DMS114 treated with DMSO at 0.1 percent for 48 hours (cell line): ENCODE results near the gene MAGI2.

Source experiments
- DNase-seq: peaks from one replicate; lab custom pipeline; 2025; ENCODE audit not compliant: unreplicated experiment; lab: John Stamatoyannopoulos, UW

The MAGI2 gene

GRCh38 chr7:78683566-78683965 lies 769.9 kb downstream of the MAGI2 start:
- DNase-seq, result no peak

DNA sequence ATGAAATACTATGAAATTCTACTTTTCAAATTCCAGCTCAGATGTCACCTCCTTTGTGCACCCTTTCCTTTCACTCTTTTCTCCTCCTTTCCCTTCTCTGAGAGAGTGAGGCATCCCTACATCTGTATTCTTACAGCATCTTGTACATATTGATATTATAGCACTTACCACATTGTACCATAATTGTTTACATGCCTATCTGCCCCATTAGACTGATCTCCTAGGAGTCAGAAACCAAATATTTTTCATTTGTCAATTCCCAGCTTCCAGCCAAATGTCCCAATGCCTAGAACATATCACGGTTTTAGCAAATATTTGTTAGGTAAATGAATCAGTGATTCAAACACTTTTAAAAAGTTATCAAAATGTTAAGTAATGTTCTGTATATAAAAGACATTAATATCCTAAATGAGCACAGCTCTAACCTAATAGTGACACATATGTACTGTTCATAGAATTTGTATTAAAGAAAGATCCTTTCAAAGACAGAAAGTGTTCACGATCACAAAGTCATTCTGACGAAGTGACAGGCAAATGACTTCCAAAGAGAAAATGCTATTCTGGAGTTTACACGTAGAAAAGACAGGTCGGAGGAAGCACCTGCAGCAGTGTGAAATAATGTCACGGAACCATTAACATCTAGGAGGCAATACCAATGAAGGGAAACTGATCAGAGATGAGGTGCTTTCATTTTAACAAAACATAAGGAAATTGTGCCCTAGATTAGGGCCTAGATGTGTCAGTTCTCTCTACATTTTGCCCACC lies 774.2 kb downstream of the MAGI2 start:
- no peak for DNase-seq

DNA sequence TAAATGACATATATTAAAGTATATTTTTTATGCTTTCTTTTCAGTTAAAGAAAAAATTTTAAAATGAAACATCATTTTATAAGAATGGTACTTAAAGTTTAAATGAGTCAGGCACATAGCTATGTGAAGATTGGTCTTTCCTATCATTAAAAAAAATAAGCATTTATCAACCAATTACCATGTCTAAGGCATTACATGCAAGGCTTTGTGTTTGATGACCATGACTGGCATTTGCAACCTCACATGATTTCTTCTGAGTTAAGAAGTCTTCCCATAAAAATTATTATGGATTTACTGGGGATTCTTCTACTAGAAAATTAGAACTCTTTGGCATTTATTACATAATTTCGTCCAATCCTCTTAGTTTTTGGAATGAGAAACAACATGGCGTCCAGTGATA lies 776.1 kb downstream of the MAGI2 start:
- DNase-seq, result no peak

DNA sequence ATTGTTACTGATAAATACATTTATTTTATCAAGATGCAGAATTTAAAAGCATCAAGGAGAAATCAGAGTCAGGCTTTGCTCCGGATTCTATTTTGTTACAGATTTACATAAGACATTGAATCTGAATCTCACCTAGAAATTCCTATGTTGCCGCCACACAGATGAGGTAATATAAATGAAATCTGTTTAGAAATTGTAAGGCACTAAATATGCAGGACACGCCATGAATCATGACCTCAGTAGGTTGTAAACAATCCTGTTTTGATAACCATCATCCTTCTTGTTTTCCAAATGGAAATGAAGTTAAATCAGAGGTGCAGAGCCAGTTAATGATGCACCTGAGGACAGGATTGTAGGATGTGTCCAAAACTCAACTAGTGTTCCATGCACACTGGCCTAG lies 778.0 kb downstream of the MAGI2 start:
- DNase-seq, result no peak

DNA sequence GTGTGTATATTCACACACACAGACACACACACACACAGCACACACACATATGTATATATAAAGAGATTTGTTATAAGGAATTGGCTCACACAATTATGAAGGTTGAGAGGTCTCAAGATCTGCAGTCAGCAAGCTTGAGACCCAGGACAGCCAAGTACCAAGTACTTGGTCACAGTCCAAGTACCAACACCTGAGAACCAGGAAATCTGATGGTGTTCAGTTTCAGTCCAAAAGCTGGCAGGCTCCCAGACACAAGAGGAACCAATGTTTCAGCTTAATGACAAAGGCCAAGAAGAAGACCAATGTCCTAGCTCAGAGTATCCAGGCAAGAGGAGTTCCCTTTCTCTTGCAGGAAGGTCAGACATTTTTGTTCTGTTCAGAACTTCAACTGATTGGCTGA lies 780.2 kb downstream of the MAGI2 start:
- DNase-seq, result no peak

DNA sequence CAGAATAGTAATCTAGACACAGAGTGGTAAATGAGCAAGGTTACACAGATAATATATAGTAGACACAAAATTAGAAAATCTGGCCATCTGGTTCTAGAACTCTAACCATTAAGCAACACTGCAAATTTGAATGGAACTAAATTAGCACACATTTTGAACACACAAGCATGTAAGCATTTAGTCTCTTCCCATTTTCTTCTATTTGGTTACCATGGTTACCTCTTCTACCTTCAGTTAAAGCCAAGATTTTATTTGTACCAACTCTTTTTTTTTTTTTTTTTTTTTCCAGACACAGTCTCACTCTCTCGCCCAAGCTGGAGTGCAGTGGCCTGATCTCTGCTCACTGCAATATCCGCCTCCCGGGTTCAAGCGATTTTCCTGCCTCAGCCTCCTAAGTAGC lies 790.5 kb downstream of the MAGI2 start:
- no peak for DNase-seq

GRCh38 chr7:78649976-78650375 lies 803.5 kb downstream of the MAGI2 start:
- no peak for DNase-seq

DNA sequence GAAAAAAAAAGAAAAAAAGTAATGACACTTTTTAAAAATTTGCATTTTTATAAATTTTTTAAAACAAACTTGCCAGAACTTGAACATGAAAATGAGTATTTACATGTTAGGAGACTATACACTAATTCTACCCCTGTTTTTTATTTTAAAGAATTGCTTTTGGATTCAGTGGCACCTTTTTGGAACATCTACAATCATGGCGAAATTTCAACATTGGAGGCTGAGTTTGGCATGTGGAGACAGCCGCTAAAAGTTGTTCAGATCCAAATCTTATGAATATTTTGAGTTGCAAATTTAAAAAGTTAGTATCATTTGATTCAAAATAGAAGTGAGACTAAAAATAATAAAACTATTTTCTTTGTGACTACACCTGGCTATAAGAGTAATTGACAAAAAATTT lies 804.2 kb downstream of the MAGI2 start:
- no peak for DNase-seq

GRCh38 chr7:78642751-78643150 lies 810.7 kb downstream of the MAGI2 start:
- no peak for DNase-seq

DNA sequence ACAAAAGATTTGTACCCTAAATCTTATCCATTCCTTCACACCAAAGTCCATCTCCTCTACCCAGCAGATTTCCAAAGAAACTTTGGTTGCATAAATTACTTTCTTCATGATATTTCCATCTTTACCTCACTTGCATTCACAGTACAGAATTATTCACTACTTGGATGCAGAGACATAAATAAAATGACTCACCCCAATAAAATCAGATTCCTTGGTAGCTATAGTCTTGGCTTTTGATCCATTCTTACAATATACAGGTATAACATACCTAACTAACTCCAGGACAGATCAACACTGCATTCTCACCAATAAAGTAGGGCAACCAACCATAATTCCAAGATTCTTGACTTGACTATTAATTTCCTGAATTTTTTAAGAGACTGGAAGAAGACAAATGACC lies 815.1 kb downstream of the MAGI2 start:
- DNase-seq, result no peak

GRCh38 chr7:78636727-78637126 lies 816.7 kb downstream of the MAGI2 start:
- no peak for DNase-seq

GRCh38 chr7:78635026-78635793 lies 818.3 kb downstream of the MAGI2 start:
- DNase-seq, result no peak

GRCh38 chr7:78634093-78634492 lies 819.4 kb downstream of the MAGI2 start:
- no peak for DNase-seq

DNA sequence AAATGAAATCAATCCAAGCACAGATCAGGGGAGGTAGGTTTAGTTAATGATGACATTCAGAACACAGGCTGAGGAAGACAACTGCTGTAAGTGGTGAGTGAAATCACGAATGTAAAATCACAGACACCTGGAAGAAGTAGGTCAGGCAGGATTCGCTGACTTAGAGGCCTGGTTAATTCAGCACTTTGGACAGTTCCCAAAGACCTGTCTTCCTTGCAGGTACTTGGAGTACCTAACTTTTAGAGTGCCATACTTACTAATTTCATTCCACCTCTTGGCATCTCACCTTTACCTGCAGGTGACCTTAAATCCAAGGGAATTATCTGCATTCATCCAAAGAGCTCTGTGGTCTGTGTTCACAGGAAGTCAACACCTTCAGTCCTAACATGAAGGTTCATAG lies 832.5 kb downstream of the MAGI2 start:
- no peak for DNase-seq

GRCh38 chr7:78616539-78616938 lies 836.9 kb downstream of the MAGI2 start:
- DNase-seq, result no peak

GRCh38 chr7:78609281-78609680 lies 844.2 kb downstream of the MAGI2 start:
- no peak for DNase-seq

DNA sequence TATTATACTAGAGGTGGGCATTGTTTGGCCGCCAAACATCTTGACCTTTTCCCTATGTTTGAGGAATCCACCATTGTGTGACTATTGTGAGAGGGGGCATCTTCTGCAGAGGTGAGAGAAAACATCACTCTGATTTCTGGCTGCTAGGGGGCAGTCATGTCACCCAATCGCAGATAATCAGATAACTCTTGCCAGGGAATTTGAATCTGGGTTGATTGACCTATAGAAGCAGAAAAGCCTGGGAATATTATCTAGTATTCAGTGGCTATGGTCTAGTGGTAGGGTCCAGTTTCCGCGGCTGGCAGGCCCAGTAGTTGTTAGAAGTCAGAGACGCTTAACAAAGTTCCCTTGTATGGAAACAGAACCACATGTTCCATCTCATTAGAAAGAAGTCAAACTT lies 846.4 kb downstream of the MAGI2 start:
- no peak for DNase-seq

DNA sequence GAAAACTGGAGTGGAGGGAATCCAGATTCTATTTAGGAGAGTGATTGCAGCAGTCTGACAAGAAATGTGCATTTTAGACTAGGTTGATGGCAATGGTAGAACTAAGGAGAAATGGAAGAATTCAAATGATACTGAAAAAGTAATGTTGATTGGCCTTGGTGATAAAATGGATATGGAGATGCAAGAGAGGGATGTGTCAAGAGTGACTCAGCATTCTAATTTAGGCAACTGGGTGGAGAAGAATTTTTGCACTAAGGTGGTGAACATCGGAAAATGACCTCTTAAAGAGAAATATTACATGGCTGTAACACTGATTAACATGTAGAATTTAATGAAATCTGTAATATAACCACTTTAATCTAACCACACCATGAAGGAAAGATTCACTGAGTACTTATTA lies 848.3 kb downstream of the MAGI2 start:
- DNase-seq, result no peak

- DNase-seq, result no peak
These were observed 851.7 kb downstream of the MAGI2 start for GRCh38 chr7:78601728-78602127.

DNA sequence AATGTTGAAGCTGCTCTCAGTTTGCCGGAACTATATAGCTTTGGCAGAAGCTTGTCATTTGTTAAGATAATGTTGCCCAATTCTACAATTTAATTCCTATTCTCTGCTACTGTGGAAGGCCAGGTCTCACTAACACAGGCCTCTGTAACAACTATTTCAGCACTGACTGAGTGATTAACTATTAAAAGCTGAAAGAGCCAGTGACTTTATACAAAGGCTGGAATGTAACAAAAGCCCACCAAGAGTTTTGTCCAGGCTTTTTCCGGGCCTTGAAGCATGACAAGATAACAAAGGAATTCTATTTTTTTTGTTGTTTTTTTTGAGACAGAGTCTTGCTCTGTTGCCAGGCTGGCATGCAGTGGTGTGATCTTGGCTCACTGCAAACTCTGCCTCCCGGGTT lies 859.3 kb downstream of the MAGI2 start:
- no peak for DNase-seq

- DNase-seq, result no peak
These were observed 865.1 kb downstream of the MAGI2 start for GRCh38 chr7:78588393-78588792.

DNA sequence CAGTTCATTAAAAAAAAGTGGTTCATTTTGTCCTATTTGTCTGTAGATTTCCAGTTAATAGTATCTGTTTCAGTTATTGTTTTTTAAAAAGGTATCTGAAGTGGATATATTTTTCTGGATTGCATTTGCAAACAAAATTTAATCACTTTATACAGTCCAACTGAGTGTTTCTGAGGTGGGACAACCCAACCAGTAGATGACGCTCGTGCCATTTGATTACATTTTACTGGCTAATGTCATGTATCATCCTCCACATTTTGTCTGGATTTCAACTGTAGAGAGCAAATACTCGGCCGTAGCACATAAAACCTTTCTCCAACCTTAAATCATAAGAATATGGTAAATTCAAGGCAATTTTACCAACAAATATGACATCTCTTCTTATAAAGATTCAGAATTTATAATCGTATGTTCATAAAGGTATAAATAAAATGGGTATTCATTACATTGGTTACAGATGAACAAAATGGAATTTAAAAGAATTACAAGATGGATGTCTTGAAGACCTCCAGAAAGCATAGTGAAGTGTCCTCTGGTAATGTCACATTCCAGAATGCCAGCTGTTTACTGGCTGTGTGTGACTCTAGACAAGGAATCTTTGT lies 865.9 kb downstream of the MAGI2 start:
- no peak for DNase-seq
